IMR-90 (cell line): ENCODE data around the gene MMD2. TPM values are rescaled to one million over a fixed set of nuclear protein-coding genes. Genes with fewer than 3 reads are reported as not detected.

Experiments
- ATAC-seq: fragments of 200-7000 bp; cut with Tn5 transposase; 2 replicates; pipeline ENCODE4 v1.9.1; 2020; ENCODE audit warnings: low read depth, mild to moderate bottlenecking, moderate library complexity
- BruUV-seq: library from RNA; stranded (reverse); fragments of 400-500 nt; replicated peaks from 2 replicates; lab custom pipeline; 2021; lab: Mats Ljungman, UMichigan
- CTCF ChIA-PET: fragments of 300-600 bp; formaldehyde crosslinking; extraction: SDS; loops from one replicate; lab custom pipeline; 2021; ENCODE audit warnings: antibody characterized with exemption; lab: Yijun Ruan, JAX
- POLR2A ChIA-PET: fragments of 300-600 bp; sonication (Branson Sonifier 250); formaldehyde crosslinking; loops from one replicate; lab custom pipeline; 2022; ENCODE audit warnings: antibody characterized with exemption; ENCODE audit not compliant: unreplicated experiment; lab: Charles Lee
- DNase-seq: peaks from one replicate; pipeline ENCODE4 v3.0.0; 2013
- H2AFZ ChIP-seq: replicated peaks from 2 replicates; pipeline ENCODE3; 2013; ENCODE audit warnings: low read length, mild to moderate bottlenecking; ENCODE audit not compliant: poor library complexity
- H2AK5ac ChIP-seq: 2 replicates; pipeline ENCODE4 v1.6.1; 2013; ENCODE audit warnings: low read depth, low read length, inconsistent platforms
- H2AK9ac ChIP-seq: replicated peaks from 2 replicates; pipeline ENCODE3; 2013; ENCODE audit warnings: mild to moderate bottlenecking, low read depth, low read length, moderate library complexity; ENCODE audit not compliant: poor library complexity
- H2BK120ac ChIP-seq: 2 replicates; pipeline ENCODE4 v1.6.1; 2013; ENCODE audit warnings: low read depth, low read length, inconsistent platforms
- H2BK15ac ChIP-seq: 3 replicates; pipeline ENCODE4 v1.6.1; 2013; ENCODE audit warnings: low read depth, low read length, inconsistent platforms
- H2BK20ac ChIP-seq: 2 replicates; pipeline ENCODE4 v1.6.1; 2013; ENCODE audit warnings: low read depth, mild to moderate bottlenecking, inconsistent platforms, low read length, moderate library complexity
- H2BK5ac ChIP-seq: 2 replicates; pipeline ENCODE4 v1.6.1; 2013; ENCODE audit warnings: mild to moderate bottlenecking, low read depth, low read length, inconsistent platforms; ENCODE audit not compliant: poor library complexity, severe bottlenecking
- H3K14ac ChIP-seq: replicated peaks from 2 replicates; pipeline ENCODE4 v1.6.1; 2013; ENCODE audit warnings: low read depth, low read length, inconsistent platforms
- H3K18ac ChIP-seq: 2 replicates; pipeline ENCODE4 v1.6.1; 2013; ENCODE audit warnings: low read depth, low read length, control low read depth
- H3K23ac ChIP-seq: 2 replicates; pipeline ENCODE4 v1.6.1; 2013; ENCODE audit warnings: low read depth, low read length, inconsistent platforms
- H3K27ac ChIP-seq: 2 replicates; pipeline ENCODE4 v1.5.1; 2013; ENCODE audit warnings: mild to moderate bottlenecking, control low read depth, low read length; ENCODE audit not compliant: insufficient read depth
- H3K27me3 ChIP-seq: 2 replicates; pipeline ENCODE4 v1.6.1; 2013; ENCODE audit warnings: low read length; ENCODE audit not compliant: control insufficient read depth, insufficient read depth
- H3K36me3 ChIP-seq: 2 replicates; pipeline ENCODE4 v1.6.1; 2013; ENCODE audit warnings: low read length, mixed read lengths; ENCODE audit not compliant: control insufficient read depth, insufficient read depth
- H3K4ac ChIP-seq: 2 replicates; pipeline ENCODE4 v1.6.1; 2013; ENCODE audit warnings: low read depth, low read length, inconsistent platforms
- H3K4me1 ChIP-seq: 2 replicates; pipeline ENCODE4 v1.6.1; 2013; ENCODE audit warnings: low read length, mixed read lengths; ENCODE audit not compliant: control insufficient read depth, insufficient read depth
- H3K4me2 ChIP-seq: 2 replicates; pipeline ENCODE4 v1.6.1; 2013; ENCODE audit warnings: low read depth, mild to moderate bottlenecking, control low read depth, low read length, moderate library complexity
- H3K4me3 ChIP-seq: 2 replicates; pipeline ENCODE4 v1.5.1; 2013; ENCODE audit warnings: low read depth, mild to moderate bottlenecking, control low read depth, low read length, moderate library complexity; ENCODE audit not compliant: insufficient read depth
- H3K56ac ChIP-seq: 2 replicates; pipeline ENCODE4 v1.6.1; 2013; ENCODE audit warnings: low read length, inconsistent platforms; ENCODE audit not compliant: insufficient read depth; ENCODE audit errors: extremely low read depth
- H3K79me1 ChIP-seq, 2 experiments: 2 replicates each; pipeline ENCODE4 v1.6.1; 2013; ENCODE audit warnings: low read length in 2 of 2, inconsistent platforms in 1 of 2, low read depth in 1 of 2
- H3K9ac ChIP-seq: 2 replicates; pipeline ENCODE4 v1.6.1; 2013; ENCODE audit warnings: low read depth, low read length, control low read depth
- H3K9me1 ChIP-seq: 2 replicates; pipeline ENCODE4 v1.6.1; 2013; ENCODE audit warnings: low read length, inconsistent platforms; ENCODE audit not compliant: insufficient read depth
- H3K9me3 ChIP-seq: 2 replicates; pipeline ENCODE4 v1.6.1; 2013; ENCODE audit warnings: low read length; ENCODE audit not compliant: control insufficient read depth, insufficient read depth
- H4K20me1 ChIP-seq: 2 replicates; pipeline ENCODE4 v1.6.1; 2013; ENCODE audit warnings: low read length, inconsistent platforms; ENCODE audit not compliant: insufficient read depth
- H4K5ac ChIP-seq: 2 replicates; pipeline ENCODE4 v1.6.1; 2013; ENCODE audit warnings: mild to moderate bottlenecking, low read depth, low read length, control low read depth
- H4K8ac ChIP-seq, 2 experiments: 2 replicates each; pipeline ENCODE4 v1.6.1; 2013; ENCODE audit warnings: low read depth in 2 of 2, low read length in 2 of 2, control low read depth in 1 of 2, inconsistent platforms in 1 of 2
- H4K91ac ChIP-seq: 2 replicates; pipeline ENCODE4 v1.6.1; 2013; ENCODE audit warnings: low read depth, low read length, inconsistent platforms; ENCODE audit not compliant: insufficient read depth
- BHLHE40 ChIP-seq: fragments of 150-350 bp; IDR thresholded peaks from 2 replicates; pipeline ENCODE4 v1.6.1; 2016; ENCODE audit warnings: mild to moderate bottlenecking, low read depth, low read length
- CTCF ChIP-seq: conservative IDR thresholded peaks from 2 replicates; pipeline ENCODE4 v1.5.1; 2012; ENCODE audit warnings: mild to moderate bottlenecking, low read depth, low read length, improper control_type of control experiment
- MAFK ChIP-seq: IDR thresholded peaks from 2 replicates; pipeline ENCODE4 v1.6.1; 2012; ENCODE audit warnings: low read depth, low read length, improper control_type of control experiment
- MAZ ChIP-seq: IDR thresholded peaks from 2 replicates; pipeline ENCODE4 v1.6.1; 2012; ENCODE audit warnings: low read depth, mild to moderate bottlenecking, low read length, improper control_type of control experiment, moderate library complexity, borderline replicate concordance
- MXI1 ChIP-seq: IDR thresholded peaks from 2 replicates; pipeline ENCODE4 v1.6.1; 2012; ENCODE audit warnings: low read depth, mild to moderate bottlenecking, low read length, moderate library complexity, borderline replicate concordance
- NFE2L2 ChIP-seq: fragments of 150-350 bp; IDR thresholded peaks from 2 replicates; pipeline ENCODE4 v1.6.1; 2016; ENCODE audit warnings: low read depth, mild to moderate bottlenecking, low read length
- POLR2A ChIP-seq: IDR thresholded peaks from 2 replicates; pipeline ENCODE4 v1.6.1; 2012; ENCODE audit warnings: mild to moderate bottlenecking, low read depth, low read length
- RAD21 ChIP-seq: IDR thresholded peaks from 2 replicates; pipeline ENCODE4 v1.6.1; 2012; ENCODE audit warnings: low read length, improper control_type of control experiment
- RFX5 ChIP-seq: IDR thresholded peaks from 2 replicates; pipeline ENCODE4 v1.8.0; 2012; ENCODE audit warnings: low read depth, mild to moderate bottlenecking, low read length, moderate library complexity
- SMC3 ChIP-seq: fragments of 150-350 bp; IDR thresholded peaks from 2 replicates; pipeline ENCODE4 v1.6.1; 2016; ENCODE audit warnings: low read depth, mild to moderate bottlenecking, antibody characterized with exemption, low read length, moderate library complexity
- WGBS, 2 experiments: methylation state at CpG; one replicate each; pipeline versions ENCODE4 v1.1.5 to v1.1.7; 2013; ENCODE audit warnings: missing lambda C conversion rate in 2 of 2; ENCODE audit not compliant: insufficient read length in 1 of 2; ENCODE audit errors: extremely low coverage in 2 of 2; 5-methylcytosine and 5-hydroxymethylcytosine counted together
- dilution Hi-C: fragments of 300-500 bp; cut with HindIII; formaldehyde crosslinking; loops from one replicate; pipeline ENCODE4 v1.14.3; 2018; ENCODE audit warnings: low sequenced_read_pairs; ENCODE audit not compliant: unreplicated experiment
- in situ Hi-C: fragments of 300-500 bp; cut with MboI; formaldehyde crosslinking; loops from 3 replicates; pipeline ENCODE4 v1.14.3; 2019; ENCODE audit warnings: low sequenced_read_pairs, inconsistent platforms, mixed read lengths
- intact Hi-C: fragments of 100-400 bp; cut with micrococcal nuclease; formaldehyde crosslinking; loops from 2 replicates; pipeline ENCODE4 v1.10.0; 2022
- polyA plus RNA-seq, 3 experiments: library from polyadenylated mRNA; depleted of rRNA; stranded (reverse); fragments of >200 nt; gene quantifications; 2 replicates each; pipeline ENCODE4 v1.2.3, GENCODE V29; 2012; ENCODE audit warnings: low replicate concordance in 1 of 3
- total RNA-seq: library from RNA; depleted of rRNA; stranded (reverse); fragments of >200 nt; gene quantifications from 2 replicates; pipeline ENCODE4 v1.2.3, GENCODE V29; 2012
- TF ChIP-seq, protein P1 (sequence below): fragments of 150-350 bp; IDR thresholded peaks from 2 replicates; pipeline ENCODE4 v1.6.1; 2017; ENCODE audit warnings: mild to moderate bottlenecking, antibody characterized with exemption, low read length, low read depth

MMD2 gene
- total and polyA plus RNA-seq, 2 of the 4 experiments (the other 2 are of a cell fraction), result not detected

- no peak within 1 kb of the TSS for H2BK5ac ChIP-seq
- no peaks in the 10 kb centered on the region for H3K36me3 ChIP-seq
- intact Hi-C loops, result no loop called here
- H2AK5ac ChIP-seq, result no peak within 1 kb of the TSS
- no peak within 1 kb of the TSS for H3K23ac ChIP-seq
- POLR2A ChIA-PET, result no interaction called here
- H2BK20ac ChIP-seq, result no peak within 1 kb of the TSS
- H3K4me2 ChIP-seq, result no peak within 1 kb of the TSS
- dilution Hi-C loops, result no loop called here
- CTCF ChIA-PET, result no interaction called here
- H3K9me1 ChIP-seq, result no peaks in the 10 kb centered on the region
- no peak within 1 kb of the TSS for H2AK9ac ChIP-seq
- peaks cover 7% of the 10 kb centered on the region for H3K27me3 ChIP-seq
- no peaks in the 10 kb centered on the region for H4K20me1 ChIP-seq
- ATAC-seq (no peak), DNase-seq (no peak)
- no peak for TF ChIP-seq BHLHE40
- TF ChIP-seq, protein P1, sequence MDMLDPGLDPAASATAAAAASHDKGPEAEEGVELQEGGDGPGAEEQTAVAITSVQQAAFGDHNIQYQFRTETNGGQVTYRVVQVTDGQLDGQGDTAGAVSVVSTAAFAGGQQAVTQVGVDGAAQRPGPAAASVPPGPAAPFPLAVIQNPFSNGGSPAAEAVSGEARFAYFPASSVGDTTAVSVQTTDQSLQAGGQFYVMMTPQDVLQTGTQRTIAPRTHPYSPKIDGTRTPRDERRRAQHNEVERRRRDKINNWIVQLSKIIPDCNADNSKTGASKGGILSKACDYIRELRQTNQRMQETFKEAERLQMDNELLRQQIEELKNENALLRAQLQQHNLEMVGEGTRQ, result no peak
- TF ChIP-seq SMC3, result no peak
- TF ChIP-seq RAD21, result no peak
- TF ChIP-seq NFE2L2, result no peak
- TF ChIP-seq MAZ, result no peak
- no peak for TF ChIP-seq POLR2A
- no peak for TF ChIP-seq CTCF
- TF ChIP-seq MXI1, result no peak
- no peak for TF ChIP-seq MAFK
- no peak for TF ChIP-seq RFX5
- no peak within 1 kb of the TSS for H2BK120ac ChIP-seq
- H3K79me1 ChIP-seq, result no peaks in the 10 kb centered on the region
- no TSS peak for BruUV-seq
- H3K14ac ChIP-seq, result no peak within 1 kb of the TSS
- no peak within 1 kb of the TSS for H4K91ac ChIP-seq
- no peak within 1 kb of the TSS for H2BK15ac ChIP-seq
- no peak within 1 kb of the TSS for H3K56ac ChIP-seq
- peaks cover 4% of the 10 kb centered on the region; the same call in 1 of the 2 replicates for H3K9me3 ChIP-seq
- H3K4ac ChIP-seq, result no peak within 1 kb of the TSS
- no peak within 1 kb of the TSS for H4K8ac ChIP-seq
- H4K5ac ChIP-seq, result no peak within 1 kb of the TSS
- 0 out of 2 replicates have a peak within 1 kb of the TSS, but pooled peaks have one; percentile 10 for H3K4me3 ChIP-seq
- no peak within 1 kb of the TSS for H3K18ac ChIP-seq
- H3K4me1 ChIP-seq, result no peaks in the 10 kb centered on the region
- H2AFZ ChIP-seq, result no peak within 1 kb of the TSS
- in situ Hi-C loops, result no loop called here
- 45% methylated on average over 17 of the region's 46 CpGs; no CpG with 5 or more reads in 1 of the 2 experiments for WGBS, 2 experiments
- no peak within 1 kb of the TSS for H3K27ac ChIP-seq
- no peak within 1 kb of the TSS for H3K9ac ChIP-seq
Measured at GRCh38 chr7:4861673-4862072, 97.3 kb downstream of the MMD2 start, which contains the start of gene PAPOLB. Gene PAPOLB (minus strand): TSS chr7:4862030. CDS start chr7:4861810, 220 bp downstream.
